Mucosa of descending colon (tissue), 3 donors: ENCODE measurements around the gene SASH1. TPM values are rescaled to one million over a fixed set of nuclear protein-coding genes. Genes with fewer than 3 reads are reported as not detected.

Experiments used
- ATAC-seq: fragments of 200-7000 bp; cut with Tn5 transposase; one replicate; pipeline ENCODE4 v1.9.1; 2020; ENCODE audit warnings: mild to moderate bottlenecking, moderate library complexity
- DNase-seq, 3 donors: peaks; one replicate each; pipeline ENCODE4 v3.0.0-alpha.2; 2020
- H3K36me3 ChIP-seq: fragments of 200-600 bp; one replicate; pipeline ENCODE4 v1.8.0; 2021; ENCODE audit warnings: low read depth, mild to moderate bottlenecking
- H3K4me1 ChIP-seq: fragments of 200-600 bp; one replicate; pipeline ENCODE4 v1.8.0; 2021; ENCODE audit warnings: low read depth, mild to moderate bottlenecking
- H3K4me3 ChIP-seq: fragments of 200-600 bp; one replicate; pipeline ENCODE4 v1.8.0; 2021; ENCODE audit warnings: mild to moderate bottlenecking
- H3K9me3 ChIP-seq: fragments of 200-600 bp; one replicate; pipeline ENCODE4 v1.8.0; 2021; ENCODE audit warnings: mild to moderate bottlenecking
- intact Hi-C, 2 donors: fragments of 100-400 bp; cut with DNase I in 1 of 2; cut with micrococcal nuclease in 1 of 2; formaldehyde crosslinking; loops; one replicate each; pipeline versions ENCODE4 v1.11.0 to v1.11.1; 2022; cut with DNase I, micrococcal nuclease
- total RNA-seq, 3 donors: library from RNA; stranded (reverse); fragmentation: NEBNext Ultra II Directional in 2 of 3; extraction: Animal tissue kit (Norgen Biotek cat#: 25700) in 2 of 3; gene quantifications; one replicate each; pipeline versions ENCODE4 v1.2.1 to v1.2.4, GENCODE V29; 2021 to 2023
- TF ChIP-seq, protein P1 (sequence below): fragments of 200-600 bp; IDR thresholded peaks from one replicate; pipeline ENCODE4 v1.8.0; 2022; ENCODE audit warnings: antibody characterized with exemption, mild to moderate bottlenecking
- donor health status: DM: no; HTN: no; CAD: no; lungs with moderate emphysema.
- donor health status: DM: no; HTN: no; CAD: no.
- donor health status: DM: no; HTN: yes; CAD: no.

The SASH1 gene
- total RNA-seq, 3 donors from 2014 or later, result 20.5 to 47.3 (median 22.9) TPM

DNA sequence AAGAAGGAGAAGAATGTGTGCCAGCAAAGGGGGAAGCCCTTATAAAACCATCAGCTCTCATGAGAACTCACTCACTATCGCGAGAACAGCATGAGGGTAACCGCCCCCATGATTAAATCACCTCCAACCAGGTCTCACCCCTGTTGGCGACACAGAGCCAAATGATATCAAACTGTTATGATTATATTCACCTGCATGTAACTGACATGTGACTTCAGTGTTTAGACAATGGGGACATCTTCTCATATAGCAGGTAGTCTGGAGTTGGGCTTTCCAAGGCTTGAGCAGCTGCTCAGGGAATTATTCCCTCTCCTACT lies 115.2 kb downstream of the SASH1 start:
- no peaks in the 10 kb centered on the region for H3K9me3 ChIP-seq
- intact Hi-C loops, result no loop called here
- no peak overlapping the region for H3K4me3 ChIP-seq
- H3K36me3 ChIP-seq, result no peaks in the 10 kb centered on the region
- TF ChIP-seq, protein P1, sequence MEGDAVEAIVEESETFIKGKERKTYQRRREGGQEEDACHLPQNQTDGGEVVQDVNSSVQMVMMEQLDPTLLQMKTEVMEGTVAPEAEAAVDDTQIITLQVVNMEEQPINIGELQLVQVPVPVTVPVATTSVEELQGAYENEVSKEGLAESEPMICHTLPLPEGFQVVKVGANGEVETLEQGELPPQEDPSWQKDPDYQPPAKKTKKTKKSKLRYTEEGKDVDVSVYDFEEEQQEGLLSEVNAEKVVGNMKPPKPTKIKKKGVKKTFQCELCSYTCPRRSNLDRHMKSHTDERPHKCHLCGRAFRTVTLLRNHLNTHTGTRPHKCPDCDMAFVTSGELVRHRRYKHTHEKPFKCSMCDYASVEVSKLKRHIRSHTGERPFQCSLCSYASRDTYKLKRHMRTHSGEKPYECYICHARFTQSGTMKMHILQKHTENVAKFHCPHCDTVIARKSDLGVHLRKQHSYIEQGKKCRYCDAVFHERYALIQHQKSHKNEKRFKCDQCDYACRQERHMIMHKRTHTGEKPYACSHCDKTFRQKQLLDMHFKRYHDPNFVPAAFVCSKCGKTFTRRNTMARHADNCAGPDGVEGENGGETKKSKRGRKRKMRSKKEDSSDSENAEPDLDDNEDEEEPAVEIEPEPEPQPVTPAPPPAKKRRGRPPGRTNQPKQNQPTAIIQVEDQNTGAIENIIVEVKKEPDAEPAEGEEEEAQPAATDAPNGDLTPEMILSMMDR, result no peak
- ATAC-seq, result no peak
- no peaks in the 10 kb centered on the region for H3K4me1 ChIP-seq
- no peak for DNase-seq

DNA sequence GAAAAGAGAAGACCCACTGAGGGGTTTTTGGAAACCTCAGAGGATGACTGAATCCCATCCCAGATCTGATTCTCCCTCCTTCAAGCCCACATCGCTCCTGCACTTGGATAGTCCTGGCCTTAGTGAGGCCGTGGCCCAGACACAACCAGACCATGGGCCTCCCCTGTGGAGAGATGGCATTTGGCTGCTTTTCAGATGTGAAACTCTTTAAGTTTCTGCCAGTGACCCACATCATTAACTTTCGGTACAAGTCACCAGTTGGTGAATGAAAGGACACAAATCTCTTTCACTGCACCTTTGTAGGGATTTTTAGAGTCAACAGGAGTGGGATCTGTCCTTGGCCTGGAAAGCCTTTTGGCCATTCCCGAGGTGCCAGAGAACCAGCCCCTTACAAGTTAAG lies 116.6 kb downstream of the SASH1 start:
- no peaks in the 10 kb centered on the region for H3K36me3 ChIP-seq
- ATAC-seq, result no peak
- TF ChIP-seq, protein P1, result no peak
- H3K4me3 ChIP-seq, result no peak overlapping the region
- intact Hi-C loops, result no loop called here
- no peaks in the 10 kb centered on the region for H3K4me1 ChIP-seq
- no peaks in the 10 kb centered on the region for H3K9me3 ChIP-seq
- DNase-seq, result no peak

DNA sequence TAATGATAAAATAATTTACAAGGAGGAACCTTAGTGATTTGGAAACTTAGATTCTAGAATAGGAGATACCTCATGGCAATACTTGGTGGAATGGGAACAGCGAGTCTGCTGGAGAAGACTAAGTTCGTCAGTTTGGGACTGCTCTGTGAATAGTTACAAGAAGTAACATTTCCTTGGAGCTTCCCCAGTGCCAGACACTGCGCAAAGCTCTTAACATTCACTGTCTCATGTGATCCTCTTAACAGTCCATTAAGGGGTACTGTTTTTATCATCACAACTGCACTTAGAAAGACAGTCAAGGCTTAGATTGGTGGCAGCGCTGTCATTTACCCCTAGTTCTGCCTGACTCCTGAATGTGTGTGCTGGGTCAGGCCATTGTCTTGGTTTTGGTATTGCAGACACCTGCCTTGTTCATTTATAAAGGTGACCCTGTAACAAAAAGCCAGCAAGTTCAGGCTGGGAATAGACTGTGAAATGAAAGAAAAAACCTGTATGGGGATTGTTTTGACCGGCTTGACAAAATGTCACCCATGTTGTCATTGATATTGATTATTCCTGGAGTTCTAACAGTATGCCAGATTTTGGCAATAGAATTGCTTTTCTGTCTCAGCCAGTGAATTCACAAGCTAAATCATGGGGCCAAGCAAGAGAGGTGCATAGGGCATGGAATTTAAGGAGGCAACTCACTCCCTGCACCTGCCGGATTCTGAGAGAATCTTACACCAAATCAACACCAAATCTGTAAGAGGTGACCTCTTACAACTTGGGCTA lies 118.4 kb downstream of the SASH1 start:
- Histone ChIP-seq H3K9me3 (no peaks in the 10 kb centered on the region), H3K36me3 (no peaks in the 10 kb centered on the region), H3K4me3 (no peak overlapping the region), H3K4me1 (no peaks in the 10 kb centered on the region)
- no peak for ATAC-seq
- TF ChIP-seq, protein P1, result no peak
- no peak for DNase-seq
- intact Hi-C loops, result loop anchor here in 1 of 2 donors (5.0 kb wide), 1 partner anchor 284 kb away; no protein-coding TSS in a partner anchor

DNA sequence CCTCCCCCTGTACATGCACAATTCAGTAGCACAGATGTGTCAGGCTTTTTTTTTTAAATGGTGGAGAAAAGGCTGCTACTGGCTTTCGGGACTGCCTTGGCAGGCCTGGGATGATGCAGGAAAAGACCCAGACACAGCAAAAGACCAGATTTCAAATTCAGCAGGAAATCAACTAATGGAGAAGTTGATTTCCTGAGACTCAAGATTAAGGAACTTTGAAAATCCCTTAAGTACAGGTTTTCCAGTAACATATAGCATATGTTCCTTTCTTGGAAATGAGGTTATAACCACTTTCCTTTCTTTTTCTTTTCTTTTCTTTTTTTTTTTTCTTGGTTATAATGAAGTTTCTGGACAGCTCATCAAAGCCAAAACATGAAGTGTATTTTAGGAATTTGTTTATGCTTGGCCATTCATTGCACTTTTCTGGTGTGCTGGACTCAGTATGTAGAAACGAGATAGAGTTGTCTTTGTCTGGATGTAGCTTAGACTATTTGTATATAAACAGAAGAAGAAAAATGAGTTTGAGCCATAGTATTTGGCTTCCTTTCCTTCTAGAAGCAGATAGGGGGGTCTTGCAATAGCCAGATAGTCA lies 119.4 kb downstream of the SASH1 start:
- Histone ChIP-seq H3K36me3 (no peaks in the 10 kb centered on the region), H3K4me1 (no peaks in the 10 kb centered on the region), H3K9me3 (no peaks in the 10 kb centered on the region), H3K4me3 (no peak overlapping the region)
- no peak for DNase-seq
- TF ChIP-seq, protein P1, result no peak
- no peak for ATAC-seq
- intact Hi-C loops, result loop anchor here in 1 of 2 donors (5.0 kb wide), 1 partner anchor 285 kb away; no protein-coding TSS in a partner anchor

DNA sequence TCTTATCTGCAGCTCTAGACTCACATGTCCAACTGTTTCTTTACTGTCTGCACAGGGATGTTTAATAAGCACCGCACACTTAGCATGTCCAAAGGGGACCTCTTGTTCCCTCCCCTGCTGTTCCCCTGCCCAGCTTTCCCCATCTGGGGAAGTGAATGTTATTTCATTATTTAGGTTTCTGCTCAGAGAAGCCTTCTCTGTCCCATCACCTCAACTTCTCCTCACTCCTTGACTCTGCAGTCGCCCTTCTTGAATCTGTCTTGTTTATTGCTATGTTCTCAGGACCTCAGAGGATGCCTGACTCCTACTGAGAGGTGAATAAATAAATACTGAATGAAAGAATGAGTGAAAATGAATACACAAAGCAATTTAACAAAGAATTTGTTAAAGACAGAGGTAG lies 121.0 kb downstream of the SASH1 start:
- Histone ChIP-seq H3K36me3 (no peaks in the 10 kb centered on the region), H3K9me3 (no peaks in the 10 kb centered on the region), H3K4me1 (no peaks in the 10 kb centered on the region), H3K4me3 (no peak overlapping the region)
- DNase-seq (no peak), ATAC-seq (no peak)
- intact Hi-C loops, result loop anchor here in 1 of 2 donors (5.0 kb wide), 1 partner anchor 286 kb away; no protein-coding TSS in a partner anchor
- TF ChIP-seq, protein P1, result no peak
